GM10266 (cell line): ENCODE results near the gene ATXN7L2.

Source experiments
- DNase-seq: peaks from one replicate; pipeline ENCODE4 v3.0.0; 2012; ENCODE audit errors: extremely low spot score
- CTCF ChIP-seq: IDR thresholded peaks from 2 replicates; pipeline ENCODE4 v1.5.1; 2012; ENCODE audit warnings: mild to moderate bottlenecking, low read depth; ENCODE audit not compliant: control insufficient read depth, insufficient read depth; ENCODE audit errors: missing control alignments

Gene ATXN7L2

GRCh38 chr1:109499081-109499480 is 15.4 kb downstream of the ATXN7L2 start:
- no peak for DNase-seq
- no peak for TF ChIP-seq CTCF

- DNase-seq = no peak
- peak; percentile 49 for TF ChIP-seq CTCF
These were observed 16.2 kb downstream of the ATXN7L2 start for GRCh38 chr1:109499661-109500536.

GRCh38 chr1:109500941-109501381 is 17.3 kb downstream of the ATXN7L2 start:
- TF ChIP-seq CTCF = no peak

GRCh38 chr1:109501644-109502363 is 18.1 kb downstream of the ATXN7L2 start:
- TF ChIP-seq CTCF = no peak
- DNase-seq = no peak

More at GRCh38 chr1:109500941-109501381, 17.3 kb downstream of the ATXN7L2 start:
- DNase-seq = no peak

GRCh38 chr1:109502364-109502851 is 18.7 kb downstream of the ATXN7L2 start:
- TF ChIP-seq CTCF = no peak
- no peak for DNase-seq

- no peak for DNase-seq
- no peak for TF ChIP-seq CTCF
These were observed 20.2 kb downstream of the ATXN7L2 start for GRCh38 chr1:109503935-109504334.
